RWPE1 (cell line): ENCODE measurements around the gene TCP10L.
"Not testable (repeated sequence)": the region's sequence is repeated elsewhere in the genome, so short reads cannot be mapped to it uniquely, and the experiment has no call there.

Experiments used
- CTCF ChIA-PET: fragments of 350-600 bp; sonication (Branson Sonifier 250); formaldehyde crosslinking; extraction: SDS; loops from one replicate; lab custom pipeline; 2021; lab: Yijun Ruan, JAX
- POLR2A ChIA-PET: fragments of 400-600 bp; formaldehyde crosslinking; extraction: SDS; loops from one replicate; lab custom pipeline; 2020; ENCODE audit warnings: antibody characterized with exemption; ENCODE audit not compliant: low non-redundant PET; lab: Yijun Ruan, JAX
- DNase-seq: peaks from one replicate; pipeline ENCODE4 v3.0.0; 2012; ENCODE audit warnings: low spot score
- H3K27ac ChIP-seq: fragments of 450-650 bp; 2 replicates; pipeline ENCODE4 v1.5.1; 2017
- CTCF ChIP-seq: fragments of 450-650 bp; conservative IDR thresholded peaks from 2 replicates; pipeline ENCODE4 v1.5.1; 2017; ENCODE audit warnings: low read depth, mild to moderate bottlenecking

Gene TCP10L

GRCh38 chr21:32569261-32570230 is 15.8 kb downstream of the TCP10L start:
- DNase-seq = peak; percentile 72
- CTCF ChIA-PET = interaction anchor here (0.6 to 1.1 kb wide), 16 partner anchors 10 to 415 kb away, joined by 3 to 8 read pairs (median 3); no protein-coding TSS in a partner anchor
- TF ChIP-seq CTCF = peak; percentile 86
- peak overlapping the region; percentile 93 for H3K27ac ChIP-seq
- POLR2A ChIA-PET = no interaction called here

GRCh38 chr21:32567626-32568025 is 17.7 kb downstream of the TCP10L start:
- CTCF ChIA-PET = interaction anchor here (0.6 kb wide), 1 partner anchor 46 kb away, joined by 5 read pairs; no protein-coding TSS in a partner anchor
- no peak for DNase-seq
- H3K27ac ChIP-seq = no peak overlapping the region
- POLR2A ChIA-PET = no interaction called here
- TF ChIP-seq CTCF = no peak

- POLR2A ChIA-PET = no interaction called here
- no peak for DNase-seq
- TF ChIP-seq CTCF = no peak
- H3K27ac ChIP-seq = no peak overlapping the region
- CTCF ChIA-PET = no interaction called here
Observed at GRCh38 chr21:32566741-32567389, 18.5 kb downstream of the TCP10L start.

- ChIA-PET CTCF (no interaction called here), POLR2A (no interaction called here)
- no peak overlapping the region for H3K27ac ChIP-seq
- DNase-seq = no peak
- no peak for TF ChIP-seq CTCF
Observed at GRCh38 chr21:32565856-32566465, 19.4 kb downstream of the TCP10L start.

- H3K27ac ChIP-seq = no peak overlapping the region
- DNase-seq = no peak
- CTCF ChIA-PET = no interaction called here
- TF ChIP-seq CTCF = no peak
- POLR2A ChIA-PET = no interaction called here
Observed at GRCh38 chr21:32562915-32563314, 22.4 kb downstream of the TCP10L start.

- CTCF ChIA-PET = no interaction called here
- no peak for DNase-seq
- POLR2A ChIA-PET = no interaction called here
- H3K27ac ChIP-seq = no peak overlapping the region
- TF ChIP-seq CTCF = peak; percentile 32
Observed at GRCh38 chr21:32562426-32562825, 22.9 kb downstream of the TCP10L start.

GRCh38 chr21:32561476-32561875 is 23.8 kb downstream of the TCP10L start:
- POLR2A ChIA-PET, DNase-seq, H3K27ac ChIP-seq: not testable (repeated sequence)
- CTCF ChIA-PET = interaction anchor here (0.5 to 0.7 kb wide), 3 partner anchors 21 to 775 kb away, joined by 3 to 5 read pairs (median 4); no protein-coding TSS in a partner anchor
